ENCODE results near the gene MTHFD2.

The MTHFD2 gene

GRCh38 chr2:74198461-74199274, at the start of gene MTHFD2:
Gene MTHFD2, plus strand, starts transcription at chr2:74198615. Its CDS starts 27 bp downstream, at chr2:74198642.
- H3K9ac ChIP-seq (ENCODE audit: low read depth, low read length) = peak within 1 kb of the TSS; percentile 99
- peak within 1 kb of the TSS; percentile 98 for H3K4me3 ChIP-seq (ENCODE audit: low read depth, low read length)
- H3K4me1 ChIP-seq (ENCODE audit: control insufficient read depth, insufficient read depth, low read length) = peaks cover 3% of the 10 kb centered on the region
- H3K9me3 ChIP-seq (ENCODE audit: control insufficient read depth, insufficient read depth, low read length) = no peaks in the 10 kb centered on the region
- H3K36me3 ChIP-seq (ENCODE audit: control insufficient read depth, insufficient read depth, low read length) = peaks cover 4% of the 10 kb centered on the region
- H3K27me3 ChIP-seq (ENCODE audit: control insufficient read depth, insufficient read depth, low read length) = no peaks in the 10 kb centered on the region

DNA sequence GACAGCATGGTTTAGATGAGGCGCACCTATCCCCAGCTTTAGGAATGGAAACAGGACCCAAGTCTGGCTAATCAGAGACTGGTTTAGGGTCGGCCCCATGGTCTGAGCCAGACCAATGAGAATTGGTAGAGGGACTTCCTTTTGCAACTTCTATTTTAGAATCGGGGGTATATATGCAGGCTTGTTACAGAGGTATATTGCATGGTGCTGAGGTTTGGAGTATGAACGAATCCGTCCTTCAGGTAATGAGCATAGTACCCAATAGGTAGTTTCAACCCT, 49.2 kb upstream of the MTHFD2 start:
- Histone ChIP-seq H3K27me3 (ENCODE audit: control insufficient read depth, insufficient read depth, low read length) (no peaks in the 10 kb centered on the region), H3K4me3 (ENCODE audit: low read depth, low read length) (no peak overlapping the region), H3K9ac (ENCODE audit: low read depth, low read length) (no peak overlapping the region), H3K36me3 (ENCODE audit: control insufficient read depth, insufficient read depth, low read length) (peaks cover 4% of the 10 kb centered on the region), H3K4me1 (ENCODE audit: control insufficient read depth, insufficient read depth, low read length) (peaks cover 8% of the 10 kb centered on the region), H3K9me3 (ENCODE audit: control insufficient read depth, insufficient read depth, low read length) (no peaks in the 10 kb centered on the region)

- Histone ChIP-seq H3K9ac (ENCODE audit: low read depth, low read length) (no peak overlapping the region), H3K4me3 (ENCODE audit: low read depth, low read length) (no peak overlapping the region), H3K36me3 (ENCODE audit: control insufficient read depth, insufficient read depth, low read length) (peaks cover 9% of the 10 kb centered on the region)
These were observed 48.7 kb upstream of the MTHFD2 start for GRCh38 chr2:74149570-74150319.

DNA sequence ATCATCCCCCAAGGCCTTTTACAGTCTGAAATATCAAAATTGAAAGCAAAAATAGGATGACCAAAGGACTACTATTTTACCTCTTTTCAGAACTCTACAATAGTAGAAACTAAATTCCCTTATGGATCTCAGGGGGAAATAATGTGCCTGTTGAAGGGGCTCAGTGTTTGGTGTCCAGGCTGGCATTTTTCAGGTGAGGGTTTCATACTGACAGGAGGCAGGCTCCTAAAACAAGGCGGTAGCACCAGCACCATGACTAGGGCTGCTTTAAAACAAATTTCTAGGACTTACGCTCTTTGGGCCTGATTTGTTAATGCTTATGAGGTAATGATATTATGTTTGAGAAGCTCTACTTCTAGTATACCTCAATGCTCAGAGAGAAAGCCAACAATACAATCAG, 45.5 kb upstream of the MTHFD2 start:
- H3K27me3 ChIP-seq (ENCODE audit: control insufficient read depth, insufficient read depth, low read length) = no peaks in the 10 kb centered on the region
- H3K9ac ChIP-seq (ENCODE audit: low read depth, low read length) = no peak overlapping the region
- peaks cover 11% of the 10 kb centered on the region for H3K36me3 ChIP-seq (ENCODE audit: control insufficient read depth, insufficient read depth, low read length)
- peaks cover 6% of the 10 kb centered on the region for H3K4me1 ChIP-seq (ENCODE audit: control insufficient read depth, insufficient read depth, low read length)
- H3K9me3 ChIP-seq (ENCODE audit: control insufficient read depth, insufficient read depth, low read length) = no peaks in the 10 kb centered on the region
- no peak overlapping the region for H3K4me3 ChIP-seq (ENCODE audit: low read depth, low read length)

More at GRCh38 chr2:74149570-74150319, 48.7 kb upstream of the MTHFD2 start:
- no peaks in the 10 kb centered on the region for H3K27me3 ChIP-seq (ENCODE audit: control insufficient read depth, insufficient read depth, low read length)
- H3K4me1 ChIP-seq (ENCODE audit: control insufficient read depth, insufficient read depth, low read length) = peaks cover 8% of the 10 kb centered on the region
- no peaks in the 10 kb centered on the region for H3K9me3 ChIP-seq (ENCODE audit: control insufficient read depth, insufficient read depth, low read length)

GRCh38 chr2:74155830-74156229, 42.6 kb upstream of the MTHFD2 start:
- H3K9ac ChIP-seq (ENCODE audit: low read depth, low read length) = no peak overlapping the region
- peaks cover 18% of the 10 kb centered on the region for H3K36me3 ChIP-seq (ENCODE audit: control insufficient read depth, insufficient read depth, low read length)
- no peaks in the 10 kb centered on the region for H3K9me3 ChIP-seq (ENCODE audit: control insufficient read depth, insufficient read depth, low read length)
- H3K4me1 ChIP-seq (ENCODE audit: control insufficient read depth, insufficient read depth, low read length) = no peaks in the 10 kb centered on the region
- H3K27me3 ChIP-seq (ENCODE audit: control insufficient read depth, insufficient read depth, low read length) = no peaks in the 10 kb centered on the region
- H3K4me3 ChIP-seq (ENCODE audit: low read depth, low read length) = no peak overlapping the region

- Histone ChIP-seq H3K9ac (ENCODE audit: low read depth, low read length) (no peak overlapping the region), H3K4me1 (ENCODE audit: control insufficient read depth, insufficient read depth, low read length) (no peaks in the 10 kb centered on the region), H3K36me3 (ENCODE audit: control insufficient read depth, insufficient read depth, low read length) (peaks cover 16% of the 10 kb centered on the region), H3K9me3 (ENCODE audit: control insufficient read depth, insufficient read depth, low read length) (no peaks in the 10 kb centered on the region), H3K27me3 (ENCODE audit: control insufficient read depth, insufficient read depth, low read length) (no peaks in the 10 kb centered on the region), H3K4me3 (ENCODE audit: low read depth, low read length) (no peak overlapping the region)
These were observed 35.5 kb upstream of the MTHFD2 start for GRCh38 chr2:74162951-74163350.

DNA sequence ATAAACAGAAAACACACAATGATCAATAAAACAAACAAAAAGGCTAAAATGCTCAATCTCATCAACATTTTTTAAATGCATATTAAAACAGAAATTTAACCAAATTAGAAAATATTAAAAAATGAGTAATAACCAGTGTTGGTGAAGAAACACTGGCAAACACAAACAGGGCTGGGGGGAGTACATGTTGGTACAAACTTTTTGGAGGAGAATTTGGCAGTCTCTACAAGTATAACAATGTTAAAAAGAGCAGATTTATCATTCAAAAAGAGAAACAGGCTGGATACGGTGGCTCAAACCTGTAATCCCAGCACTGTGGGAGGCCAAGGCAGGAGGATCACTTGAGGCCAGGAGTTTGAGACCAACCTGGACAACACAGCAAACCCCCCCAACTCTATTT, 33.7 kb upstream of the MTHFD2 start:
- H3K27me3 ChIP-seq (ENCODE audit: control insufficient read depth, insufficient read depth, low read length) = no peaks in the 10 kb centered on the region
- peaks cover 12% of the 10 kb centered on the region for H3K36me3 ChIP-seq (ENCODE audit: control insufficient read depth, insufficient read depth, low read length)
- H3K9ac ChIP-seq (ENCODE audit: low read depth, low read length) = no peak overlapping the region
- H3K4me1 ChIP-seq (ENCODE audit: control insufficient read depth, insufficient read depth, low read length) = no peaks in the 10 kb centered on the region
- no peaks in the 10 kb centered on the region for H3K9me3 ChIP-seq (ENCODE audit: control insufficient read depth, insufficient read depth, low read length)
- no peak overlapping the region for H3K4me3 ChIP-seq (ENCODE audit: low read depth, low read length)

GRCh38 chr2:74168739-74169138, 29.7 kb upstream of the MTHFD2 start:
- Histone ChIP-seq H3K9ac (ENCODE audit: low read depth, low read length) (no peak overlapping the region), H3K4me3 (ENCODE audit: low read depth, low read length) (no peak overlapping the region), H3K9me3 (ENCODE audit: control insufficient read depth, insufficient read depth, low read length) (no peaks in the 10 kb centered on the region), H3K27me3 (ENCODE audit: control insufficient read depth, insufficient read depth, low read length) (no peaks in the 10 kb centered on the region), H3K36me3 (ENCODE audit: control insufficient read depth, insufficient read depth, low read length) (peaks cover 4% of the 10 kb centered on the region), H3K4me1 (ENCODE audit: control insufficient read depth, insufficient read depth, low read length) (no peaks in the 10 kb centered on the region)

DNA sequence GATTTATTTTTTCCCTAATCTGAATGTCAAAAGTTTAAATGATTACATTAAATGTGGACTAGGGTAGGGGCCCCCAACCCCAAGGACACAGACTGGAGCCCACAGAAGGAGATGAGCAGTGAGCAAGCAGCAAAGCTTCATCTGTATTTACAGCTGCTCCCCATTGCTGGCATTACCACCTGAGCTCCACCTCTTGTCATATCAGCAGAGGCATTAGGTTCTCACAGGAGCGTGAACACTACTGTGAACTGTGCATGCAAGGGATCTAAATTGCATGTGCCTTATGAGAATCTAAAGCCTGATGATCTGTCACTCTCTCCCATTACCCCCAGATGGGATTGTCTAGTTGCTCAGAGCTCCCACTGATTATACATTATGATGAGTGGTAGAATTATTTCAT, 23.5 kb upstream of the MTHFD2 start:
- H3K27me3 ChIP-seq (ENCODE audit: control insufficient read depth, insufficient read depth, low read length) = no peaks in the 10 kb centered on the region
- H3K9ac ChIP-seq (ENCODE audit: low read depth, low read length) = no peak overlapping the region
- peaks cover 5% of the 10 kb centered on the region for H3K9me3 ChIP-seq (ENCODE audit: control insufficient read depth, insufficient read depth, low read length)
- no peak overlapping the region for H3K4me3 ChIP-seq (ENCODE audit: low read depth, low read length)
- H3K4me1 ChIP-seq (ENCODE audit: control insufficient read depth, insufficient read depth, low read length) = peaks cover 4% of the 10 kb centered on the region
- peaks cover 4% of the 10 kb centered on the region for H3K36me3 ChIP-seq (ENCODE audit: control insufficient read depth, insufficient read depth, low read length)

GRCh38 chr2:74177696-74178095, 20.7 kb upstream of the MTHFD2 start:
- Histone ChIP-seq H3K27me3 (ENCODE audit: control insufficient read depth, insufficient read depth, low read length) (no peaks in the 10 kb centered on the region), H3K4me3 (ENCODE audit: low read depth, low read length) (peak overlapping the region; percentile 87), H3K36me3 (ENCODE audit: control insufficient read depth, insufficient read depth, low read length) (peaks cover 4% of the 10 kb centered on the region), H3K9ac (ENCODE audit: low read depth, low read length) (peak overlapping the region; percentile 93), H3K9me3 (ENCODE audit: control insufficient read depth, insufficient read depth, low read length) (peaks cover 5% of the 10 kb centered on the region), H3K4me1 (ENCODE audit: control insufficient read depth, insufficient read depth, low read length) (peaks cover 10% of the 10 kb centered on the region)

DNA sequence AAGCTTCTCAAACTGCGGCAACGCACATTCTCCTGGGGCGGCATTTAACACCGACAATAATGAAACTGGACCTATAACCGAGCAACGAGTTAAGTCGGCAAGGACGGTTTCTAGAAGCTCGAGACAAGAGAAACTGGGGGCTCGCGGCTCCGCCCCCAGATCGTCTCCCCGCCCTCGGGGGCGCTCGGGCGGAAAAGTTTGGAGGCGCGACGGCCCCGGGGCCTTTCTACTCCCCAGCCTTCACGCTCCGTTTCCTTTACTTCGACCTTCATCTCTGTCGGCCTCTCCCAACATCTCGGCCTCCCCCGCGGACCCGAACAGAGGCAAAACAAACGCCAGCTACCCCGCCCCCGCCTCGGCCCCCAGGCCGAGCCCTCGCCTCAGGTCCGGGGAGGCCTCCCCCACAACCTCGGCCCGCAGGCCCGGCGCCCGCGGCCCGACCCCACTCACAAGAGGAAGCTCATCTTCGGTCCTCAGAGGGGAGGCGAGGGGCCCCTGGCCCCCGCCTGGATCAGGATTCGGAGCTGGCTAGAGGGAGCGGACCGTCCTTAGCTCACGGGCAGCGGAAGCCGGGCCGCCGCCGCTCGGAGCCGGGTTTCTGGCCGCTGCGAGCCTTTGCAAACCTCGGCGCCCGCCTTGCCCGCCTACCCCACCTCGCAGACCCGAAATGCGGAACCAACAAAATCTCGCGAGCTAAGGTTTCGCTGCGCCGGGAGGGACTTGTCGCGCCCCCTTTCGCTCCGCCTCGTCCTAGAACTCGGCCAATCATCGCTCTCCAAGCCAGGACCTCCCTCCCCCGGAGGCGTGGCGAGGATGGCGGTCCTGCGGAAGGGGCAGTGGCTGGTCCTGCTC, 20.0 kb upstream of the MTHFD2 start, which contains the start of gene MOB1A:
MOB1A (minus strand) TSS at position 669 of the 852 bp plus-strand sequence; CDS start at position 464, 205 bp downstream.
- Histone ChIP-seq H3K9ac (ENCODE audit: low read depth, low read length) (peak within 1 kb of the TSS; percentile 93), H3K4me1 (ENCODE audit: control insufficient read depth, insufficient read depth, low read length) (peaks cover 10% of the 10 kb centered on the region), H3K4me3 (ENCODE audit: low read depth, low read length) (peak within 1 kb of the TSS; percentile 87), H3K36me3 (ENCODE audit: control insufficient read depth, insufficient read depth, low read length) (peaks cover 4% of the 10 kb centered on the region), H3K27me3 (ENCODE audit: control insufficient read depth, insufficient read depth, low read length) (no peaks in the 10 kb centered on the region), H3K9me3 (ENCODE audit: control insufficient read depth, insufficient read depth, low read length) (peaks cover 5% of the 10 kb centered on the region)

All from iPS-15b (cell line).